IMR-90 (cell line): ENCODE results near the gene DNAJB2. TPM values are rescaled to one million over a fixed set of nuclear protein-coding genes. Genes with fewer than 3 reads are reported as not detected.

Experiments used
- ATAC-seq: fragments of 200-7000 bp; cut with Tn5 transposase; 2 replicates; pipeline ENCODE4 v1.9.1; 2020; ENCODE audit warnings: low read depth, mild to moderate bottlenecking, moderate library complexity
- BruUV-seq: library from RNA; stranded (reverse); fragments of 400-500 nt; replicated peaks from 2 replicates; lab custom pipeline; 2021; lab: Mats Ljungman, UMichigan
- CTCF ChIA-PET: fragments of 300-600 bp; formaldehyde crosslinking; extraction: SDS; loops from one replicate; lab custom pipeline; 2021; ENCODE audit warnings: antibody characterized with exemption; lab: Yijun Ruan, JAX
- POLR2A ChIA-PET: fragments of 300-600 bp; sonication (Branson Sonifier 250); formaldehyde crosslinking; loops from one replicate; lab custom pipeline; 2022; ENCODE audit warnings: antibody characterized with exemption; ENCODE audit not compliant: unreplicated experiment; lab: Charles Lee
- DNase-seq: peaks from one replicate; pipeline ENCODE4 v3.0.0; 2013
- H2AFZ ChIP-seq: replicated peaks from 2 replicates; pipeline ENCODE3; 2013; ENCODE audit warnings: low read length, mild to moderate bottlenecking; ENCODE audit not compliant: poor library complexity
- H2AK5ac ChIP-seq: 2 replicates; pipeline ENCODE4 v1.6.1; 2013; ENCODE audit warnings: low read depth, low read length, inconsistent platforms
- H2AK9ac ChIP-seq: replicated peaks from 2 replicates; pipeline ENCODE3; 2013; ENCODE audit warnings: mild to moderate bottlenecking, low read depth, low read length, moderate library complexity; ENCODE audit not compliant: poor library complexity
- H2BK120ac ChIP-seq: 2 replicates; pipeline ENCODE4 v1.6.1; 2013; ENCODE audit warnings: low read depth, low read length, inconsistent platforms
- H2BK15ac ChIP-seq: 3 replicates; pipeline ENCODE4 v1.6.1; 2013; ENCODE audit warnings: low read depth, low read length, inconsistent platforms
- H2BK20ac ChIP-seq: 2 replicates; pipeline ENCODE4 v1.6.1; 2013; ENCODE audit warnings: low read depth, mild to moderate bottlenecking, inconsistent platforms, low read length, moderate library complexity
- H2BK5ac ChIP-seq: 2 replicates; pipeline ENCODE4 v1.6.1; 2013; ENCODE audit warnings: mild to moderate bottlenecking, low read depth, low read length, inconsistent platforms; ENCODE audit not compliant: poor library complexity, severe bottlenecking
- H3K14ac ChIP-seq: replicated peaks from 2 replicates; pipeline ENCODE4 v1.6.1; 2013; ENCODE audit warnings: low read depth, low read length, inconsistent platforms
- H3K18ac ChIP-seq: 2 replicates; pipeline ENCODE4 v1.6.1; 2013; ENCODE audit warnings: low read depth, low read length, control low read depth
- H3K23ac ChIP-seq: 2 replicates; pipeline ENCODE4 v1.6.1; 2013; ENCODE audit warnings: low read depth, low read length, inconsistent platforms
- H3K27ac ChIP-seq: 2 replicates; pipeline ENCODE4 v1.5.1; 2013; ENCODE audit warnings: mild to moderate bottlenecking, control low read depth, low read length; ENCODE audit not compliant: insufficient read depth
- H3K27me3 ChIP-seq: 2 replicates; pipeline ENCODE4 v1.6.1; 2013; ENCODE audit warnings: low read length; ENCODE audit not compliant: control insufficient read depth, insufficient read depth
- H3K36me3 ChIP-seq: 2 replicates; pipeline ENCODE4 v1.6.1; 2013; ENCODE audit warnings: low read length, mixed read lengths; ENCODE audit not compliant: control insufficient read depth, insufficient read depth
- H3K4ac ChIP-seq: 2 replicates; pipeline ENCODE4 v1.6.1; 2013; ENCODE audit warnings: low read depth, low read length, inconsistent platforms
- H3K4me1 ChIP-seq: 2 replicates; pipeline ENCODE4 v1.6.1; 2013; ENCODE audit warnings: low read length, mixed read lengths; ENCODE audit not compliant: control insufficient read depth, insufficient read depth
- H3K4me2 ChIP-seq: 2 replicates; pipeline ENCODE4 v1.6.1; 2013; ENCODE audit warnings: low read depth, mild to moderate bottlenecking, control low read depth, low read length, moderate library complexity
- H3K4me3 ChIP-seq: 2 replicates; pipeline ENCODE4 v1.5.1; 2013; ENCODE audit warnings: low read depth, mild to moderate bottlenecking, control low read depth, low read length, moderate library complexity; ENCODE audit not compliant: insufficient read depth
- H3K56ac ChIP-seq: 2 replicates; pipeline ENCODE4 v1.6.1; 2013; ENCODE audit warnings: low read length, inconsistent platforms; ENCODE audit not compliant: insufficient read depth; ENCODE audit errors: extremely low read depth
- H3K79me1 ChIP-seq, 2 experiments: 2 replicates each; pipeline ENCODE4 v1.6.1; 2013; ENCODE audit warnings: low read length in 2 of 2, inconsistent platforms in 1 of 2, low read depth in 1 of 2
- H3K9ac ChIP-seq: 2 replicates; pipeline ENCODE4 v1.6.1; 2013; ENCODE audit warnings: low read depth, low read length, control low read depth
- H3K9me1 ChIP-seq: 2 replicates; pipeline ENCODE4 v1.6.1; 2013; ENCODE audit warnings: low read length, inconsistent platforms; ENCODE audit not compliant: insufficient read depth
- H3K9me3 ChIP-seq: 2 replicates; pipeline ENCODE4 v1.6.1; 2013; ENCODE audit warnings: low read length; ENCODE audit not compliant: control insufficient read depth, insufficient read depth
- H4K20me1 ChIP-seq: 2 replicates; pipeline ENCODE4 v1.6.1; 2013; ENCODE audit warnings: low read length, inconsistent platforms; ENCODE audit not compliant: insufficient read depth
- H4K5ac ChIP-seq: 2 replicates; pipeline ENCODE4 v1.6.1; 2013; ENCODE audit warnings: mild to moderate bottlenecking, low read depth, low read length, control low read depth
- H4K8ac ChIP-seq, 2 experiments: 2 replicates each; pipeline ENCODE4 v1.6.1; 2013; ENCODE audit warnings: low read depth in 2 of 2, low read length in 2 of 2, control low read depth in 1 of 2, inconsistent platforms in 1 of 2
- H4K91ac ChIP-seq: 2 replicates; pipeline ENCODE4 v1.6.1; 2013; ENCODE audit warnings: low read depth, low read length, inconsistent platforms; ENCODE audit not compliant: insufficient read depth
- CHD1 ChIP-seq: IDR thresholded peaks from 2 replicates; pipeline ENCODE4 v1.6.1; 2012; ENCODE audit warnings: low read depth, low read length, improper control_type of control experiment
- CTCF ChIP-seq: conservative IDR thresholded peaks from 2 replicates; pipeline ENCODE4 v1.5.1; 2012; ENCODE audit warnings: mild to moderate bottlenecking, low read depth, low read length, improper control_type of control experiment
- POLR2A ChIP-seq: IDR thresholded peaks from 2 replicates; pipeline ENCODE4 v1.6.1; 2012; ENCODE audit warnings: mild to moderate bottlenecking, low read depth, low read length
- WGBS, 2 experiments: methylation state at CpG; one replicate each; pipeline versions ENCODE4 v1.1.5 to v1.1.7; 2013; ENCODE audit warnings: missing lambda C conversion rate in 2 of 2; ENCODE audit not compliant: insufficient read length in 1 of 2; ENCODE audit errors: extremely low coverage in 2 of 2; 5-methylcytosine and 5-hydroxymethylcytosine counted together
- dilution Hi-C: fragments of 300-500 bp; cut with HindIII; formaldehyde crosslinking; loops from one replicate; pipeline ENCODE4 v1.14.3; 2018; ENCODE audit warnings: low sequenced_read_pairs; ENCODE audit not compliant: unreplicated experiment
- in situ Hi-C: fragments of 300-500 bp; cut with MboI; formaldehyde crosslinking; loops from 3 replicates; pipeline ENCODE4 v1.14.3; 2019; ENCODE audit warnings: low sequenced_read_pairs, inconsistent platforms, mixed read lengths
- intact Hi-C: fragments of 100-400 bp; cut with micrococcal nuclease; formaldehyde crosslinking; loops from 2 replicates; pipeline ENCODE4 v1.10.0; 2022
- polyA plus RNA-seq, 3 experiments: library from polyadenylated mRNA; depleted of rRNA; stranded (reverse); fragments of >200 nt; gene quantifications; 2 replicates each; pipeline ENCODE4 v1.2.3, GENCODE V29; 2012; ENCODE audit warnings: low replicate concordance in 1 of 3
- total RNA-seq: library from RNA; depleted of rRNA; stranded (reverse); fragments of >200 nt; gene quantifications from 2 replicates; pipeline ENCODE4 v1.2.3, GENCODE V29; 2012
- TF ChIP-seq, protein P1 (sequence below): fragments of 150-350 bp; IDR thresholded peaks from 2 replicates; pipeline ENCODE4 v1.6.1; 2017; ENCODE audit warnings: mild to moderate bottlenecking, antibody characterized with exemption, low read length, low read depth

The DNAJB2 gene
- total and polyA plus RNA-seq, 2 of the 4 experiments (the other 2 are of a cell fraction), result 30.6 to 45.8 TPM

- Histone ChIP-seq H3K14ac (peak overlapping the region; percentile 32; the same call in 1 of the 2 replicates), H4K20me1 (0 out of 2 replicates have a peak, but pooled peaks cover 8% of the 10 kb centered on the region), H4K5ac (peak overlapping the region; percentile 36), H3K36me3 (peaks cover 21% of the 10 kb centered on the region; the same call in 1 of the 2 replicates), H2BK120ac (peak overlapping the region; percentile 70), H3K18ac (peak overlapping the region; percentile 3; the same call in 1 of the 2 replicates), H3K79me1 (peaks cover 23 to 48% of the 10 kb centered on the region in 2 experiments), H3K4me1 (peaks cover 44% of the 10 kb centered on the region), H3K56ac (peak overlapping the region; percentile 45; the same call in 1 of the 2 replicates), H2AK5ac (peak overlapping the region; percentile 78), H2BK5ac (peak overlapping the region; percentile 90), H3K27me3 (no peaks in the 10 kb centered on the region), H2AFZ (no peak overlapping the region), H3K23ac (peak overlapping the region; percentile 44; the same call in 1 of the 2 replicates), H3K9me3 (no peaks in the 10 kb centered on the region), H3K9ac (peak overlapping the region; percentile 7; the same call in 1 of the 2 replicates), H4K91ac (peak overlapping the region; percentile 82; the same call in 1 of the 2 replicates), H3K27ac (peak overlapping the region; percentile 72), H3K4ac (peak overlapping the region; percentile 87), H2AK9ac (peak overlapping the region; percentile 99), H2BK20ac (peak overlapping the region; percentile 54), H2BK15ac (peak overlapping the region; percentile 50; the same call in 2 of the 3 replicates), H3K4me3 (no peak overlapping the region), H4K8ac (peak overlapping the region in 1 of 2 experiments; percentile 82; a peak in 3 of 4 replicates), H3K4me2 (peak overlapping the region; percentile 1; the same call in 1 of the 2 replicates), H3K9me1 (peaks cover 49% of the 10 kb centered on the region)
- no peak for ATAC-seq
- BruUV-seq, result no TSS peak
- TF ChIP-seq POLR2A (0 out of 2 replicates have a peak, but pooled peaks have one; percentile 10), CHD1 (no peak), CTCF (no peak)
- TF ChIP-seq, protein P1, sequence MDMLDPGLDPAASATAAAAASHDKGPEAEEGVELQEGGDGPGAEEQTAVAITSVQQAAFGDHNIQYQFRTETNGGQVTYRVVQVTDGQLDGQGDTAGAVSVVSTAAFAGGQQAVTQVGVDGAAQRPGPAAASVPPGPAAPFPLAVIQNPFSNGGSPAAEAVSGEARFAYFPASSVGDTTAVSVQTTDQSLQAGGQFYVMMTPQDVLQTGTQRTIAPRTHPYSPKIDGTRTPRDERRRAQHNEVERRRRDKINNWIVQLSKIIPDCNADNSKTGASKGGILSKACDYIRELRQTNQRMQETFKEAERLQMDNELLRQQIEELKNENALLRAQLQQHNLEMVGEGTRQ, result no peak
- dilution Hi-C loops (no loop called here), intact Hi-C loops (no loop called here), in situ Hi-C loops (no loop called here)
- CTCF ChIA-PET, result interaction anchor here (0.8 to 2.3 kb wide), 2 partner anchors 31 to 46 kb away, joined by 8 to 10 read pairs; no protein-coding TSS in a partner anchor
- POLR2A ChIA-PET, result interaction anchor here (1.0 kb wide), 1 partner anchor 20 kb away, joined by 18 read pairs; the partner anchor contains the start of genes ANKZF1 and ATG9A
- WGBS, 2 experiments, result no CpG with 5 or more reads among the region's 2 CpGs
- DNase-seq, result no peak
Observed at GRCh38 chr2:219248845-219249202, 30.3 kb upstream of the DNAJB2 start.
